Spleen (tissue), 11 donors: ENCODE results near the gene C16orf92. TPM values are rescaled to one million over a fixed set of nuclear protein-coding genes. Genes with fewer than 3 reads are reported as not detected.

Source experiments
- DNase-seq: peaks from one replicate; pipeline ENCODE4 v3.0.0-alpha.2; 2020
- H3K27ac ChIP-seq, 8 donors: fragments of 200-600 bp; sonication (generic) in 7 of 8; 1 replicate in 4 of 8; 2 replicates in 4 of 8; pipeline versions ENCODE4 v1.5.0 to v1.8.0; 2016 to 2021; ENCODE audit warnings: inconsistent platforms in 4 of 8, mild to moderate bottlenecking in 4 of 8, moderate library complexity in 1 of 8
- H3K27me3 ChIP-seq, 7 donors: fragments of 200-600 bp; sonication (generic) in 6 of 7; replicated peaks in 1 of 7; 1 replicate in 4 of 7; 2 replicates in 3 of 7; pipeline versions ENCODE4 v1.5.0 to v1.8.0; 2016 to 2021; ENCODE audit warnings: inconsistent platforms in 3 of 7, mild to moderate bottlenecking in 1 of 7
- H3K36me3 ChIP-seq, 6 donors: fragments of 200-600 bp; sonication (generic) in 5 of 6; 1 replicate in 4 of 6; 2 replicates in 2 of 6; pipeline versions ENCODE4 v1.5.0 to v1.8.0; 2016 to 2021; ENCODE audit warnings: inconsistent platforms in 2 of 6
- H3K4me1 ChIP-seq, 6 donors: fragments of 200-600 bp; sonication (generic) in 5 of 6; 1 replicate in 3 of 6; 2 replicates in 3 of 6; pipeline versions ENCODE4 v1.5.0 to v1.8.0; 2016 to 2021; ENCODE audit warnings: inconsistent platforms in 3 of 6
- H3K4me3 ChIP-seq, 8 donors: fragments of 200-600 bp; sonication (generic) in 7 of 8; 1 replicate in 4 of 8; 2 replicates in 4 of 8; pipeline versions ENCODE4 v1.5.0 to v1.8.0; 2016 to 2021; ENCODE audit warnings: inconsistent platforms in 4 of 8, mild to moderate bottlenecking in 4 of 8, moderate library complexity in 2 of 8
- H3K9me3 ChIP-seq, 8 donors: fragments of 200-600 bp; sonication (generic) in 7 of 8; 1 replicate in 4 of 8; 2 replicates in 4 of 8; pipeline versions ENCODE4 v1.5.0 to v1.8.0; 2016 to 2021; ENCODE audit warnings: inconsistent platforms in 4 of 8
- CTCF ChIP-seq, 11 experiments: fragments of 200-600 bp in 7 of 11; fragments of 450-650 bp in 4 of 11; sonication (generic) in 4 of 11; IDR thresholded peaks in 8 of 11; conservative IDR thresholded peaks in 3 of 11; 1 replicate in 7 of 11; 2 replicates in 4 of 11; pipeline versions ENCODE4 v1.4.0 to v1.8.0; 2016 to 2021; ENCODE audit warnings: antibody characterized with exemption in 11 of 11, inconsistent platforms in 4 of 11, mild to moderate bottlenecking in 1 of 11
- POLR2A ChIP-seq, 3 donors: fragments of 450-650 bp; IDR thresholded peaks; one replicate each; pipeline ENCODE4 v1.5.1; 2017; ENCODE audit warnings: antibody characterized with exemption in 3 of 3, mild to moderate bottlenecking in 1 of 3
- POLR2AphosphoS5 ChIP-seq, 3 donors: sonication (generic); formaldehyde crosslinking; IDR thresholded peaks; one replicate each; pipeline ENCODE4 v1.5.1; 2017; ENCODE audit warnings: antibody characterized with exemption in 3 of 3
- WGBS, 5 donors: extraction: QIAGEN DNeasy Blood & Tissue Kit in 3 of 5; methylation state at CpG; one replicate each; pipeline versions ENCODE4 v1.1.5 to v1.1.7; 2013 to 2018; 5-methylcytosine and 5-hydroxymethylcytosine counted together
- intact Hi-C: fragments of 100-400 bp; cut with DNase I; formaldehyde crosslinking; loops from one replicate; pipeline ENCODE4 v1.15.0; 2023; ENCODE audit warnings: low total_unique reads
- polyA plus RNA-seq, 3 donors: library from polyadenylated mRNA; stranded (reverse); fragments of 200-250 nt; gene quantifications; one replicate each; pipeline ENCODE4 v1.2.1, GENCODE V29; 2013
- total RNA-seq, 7 donors: library from RNA; depleted of rRNA in 3 of 7; stranded (reverse); fragments of >200 nt in 3 of 7; fragmentation: NEBNext Ultra II Directional in 4 of 7; extraction: Animal tissue kit (Norgen Biotek cat#: 25700) in 4 of 7; gene quantifications; one replicate each; pipeline versions ENCODE4 v1.1.0 to v1.2.1, GENCODE V29; 2016 to 2021
- donor health status: healthy with polysubstance abuse.
- donor health status: DM: no; HTN: no; CAD: no; lungs with moderate emphysema.
- donor health status: DM: no; HTN: no; CAD: no.
- donor health status: Bipolar disorder and iron deficiency.
- donor health status: healthy.
- donor health status: DM: no; HTN: no; CAD: no.
- donor health status: DM: yes; HTN: yes; CAD: no.

The C16orf92 gene
- total and polyA plus RNA-seq, 10 donors, result not detected

GRCh38 chr16:30004811-30005242 lies 18.2 kb upstream of the C16orf92 start:
- Histone ChIP-seq H3K36me3 (peaks cover 0 to 65% (median 20%) of the 10 kb centered on the region in 6 donors), H3K4me3 (no peak overlapping the region), H3K27me3 (peaks cover 0 to 18% (median 8%) of the 10 kb centered on the region in 7 donors), H3K9me3 (no peaks in the 10 kb centered on the region), H3K4me1 (peaks cover 0 to 20% (median 13%) of the 10 kb centered on the region in 6 donors), H3K27ac (no peak overlapping the region)
- DNase-seq, result no peak
- intact Hi-C loops, result loop anchor here (5.0 kb wide), 2 partner anchors 43 to 308 kb away; partner anchors contain the start of gene TMEM219
- TF ChIP-seq POLR2AphosphoS5 (IDR thresholded peaks at IDR 0.05) (peak in 2 of 3 donors; percentile 19 to 36), CTCF (IDR thresholded peaks at IDR 0.05 in 8 of 11, conservative IDR thresholded peaks at IDR 0.05 in 3 of 11) (no peak)
- WGBS, 5 donors, result 25 to 44% (median 34%) methylated on average over 8 to 11 of the region's 11 CpGs

GRCh38 chr16:30005341-30006094 lies 17.5 kb upstream of the C16orf92 start:
- intact Hi-C loops, result loop anchor here (5.0 kb wide), 1 partner anchor 308 kb away; no protein-coding TSS in a partner anchor
- 57 to 69% (median 67%) methylated on average over 14 to 35 of the region's 35 CpGs for WGBS, 5 donors
- DNase-seq, result no peak

GRCh38 chr16:30006095-30006473 lies 16.9 kb upstream of the C16orf92 start:
- no peak for DNase-seq
- no peaks in the 10 kb centered on the region for H3K9me3 ChIP-seq
- intact Hi-C loops, result loop anchor here (5.0 kb wide), 1 partner anchor 309 kb away; no protein-coding TSS in a partner anchor
- no peak overlapping the region for H3K27ac ChIP-seq
- no peak overlapping the region for H3K4me3 ChIP-seq
- H3K36me3 ChIP-seq, result peaks cover 0 to 53% (median 11%) of the 10 kb centered on the region in 6 donors
- peaks cover 0 to 31% (median 21%) of the 10 kb centered on the region in 7 donors for H3K27me3 ChIP-seq
- no peak for TF ChIP-seq POLR2A (IDR thresholded peaks at IDR 0.05)
- TF ChIP-seq CTCF (IDR thresholded peaks at IDR 0.05 in 8 of 11, conservative IDR thresholded peaks at IDR 0.05 in 3 of 11), result no peak
- TF ChIP-seq POLR2AphosphoS5 (IDR thresholded peaks at IDR 0.05), result peak in 1 of 3 donors; percentile 16
- H3K4me1 ChIP-seq, result peaks cover 1 to 33% (median 25%) of the 10 kb centered on the region in 6 donors
- WGBS, 5 donors, result 86 to 100% (median 89%) methylated on average over 1 to 18 of the region's 18 CpGs

More at GRCh38 chr16:30005341-30006094, 17.5 kb upstream of the C16orf92 start:
- H3K9me3 ChIP-seq, result no peaks in the 10 kb centered on the region
- peaks cover 0 to 58% (median 17%) of the 10 kb centered on the region in 6 donors for H3K36me3 ChIP-seq
- H3K4me3 ChIP-seq, result no peak overlapping the region
- no peak overlapping the region for H3K27ac ChIP-seq
- H3K4me1 ChIP-seq, result peaks cover 0 to 27% (median 19%) of the 10 kb centered on the region in 6 donors
- TF ChIP-seq CTCF (IDR thresholded peaks at IDR 0.05 in 8 of 11, conservative IDR thresholded peaks at IDR 0.05 in 3 of 11) (peak; percentile 61 to 88 (median 77)), POLR2AphosphoS5 (IDR thresholded peaks at IDR 0.05) (peak in 1 of 3 donors; percentile 42), POLR2A (IDR thresholded peaks at IDR 0.05) (no peak)
- peaks cover 0 to 25% (median 15%) of the 10 kb centered on the region in 7 donors for H3K27me3 ChIP-seq
